Common myeloid progenitor, CD34-positive (primary cell): ENCODE data around the gene ALG5.

Source experiments
- CTCF ChIA-PET: fragments of 350-600 bp; sonication (Branson Sonifier 250); formaldehyde crosslinking; loops from one replicate; lab custom pipeline; 2021; ENCODE audit warnings: antibody characterized with exemption; lab: Charles Lee
- POLR2A ChIA-PET: fragments of 350-600 bp; sonication (Branson Sonifier 250); formaldehyde crosslinking; loops from one replicate; lab custom pipeline; 2021; ENCODE audit warnings: antibody characterized with exemption; lab: Charles Lee
- DNase-seq, 3 donors: peaks; one replicate each; pipeline versions ENCODE4 v3.0.0 to v3.0.0-alpha.2; 2013
- H3K27ac ChIP-seq, 2 experiments: 1 replicate in 1 of 2; 2 replicates in 1 of 2; pipeline ENCODE4 v1.7.0; 2013; ENCODE audit warnings: inconsistent platforms in 2 of 2, low read length in 2 of 2, mild to moderate bottlenecking in 2 of 2, low read depth in 1 of 2, moderate library complexity in 1 of 2; ENCODE audit not compliant: severe bottlenecking in 2 of 2, insufficient read depth in 1 of 2, poor library complexity in 1 of 2
- H3K27me3 ChIP-seq, 5 experiments: replicated peaks in 2 of 5; 1 replicate in 3 of 5; 2 replicates in 2 of 5; pipeline versions ENCODE4 v1.6.1 to v1.7.0; 2013; ENCODE audit warnings: low read length in 4 of 5, mild to moderate bottlenecking in 2 of 5, moderate library complexity in 2 of 5, inconsistent platforms in 1 of 5; ENCODE audit not compliant: insufficient read depth in 5 of 5, control insufficient read depth in 4 of 5
- H3K36me3 ChIP-seq, 4 experiments: 1 replicate in 2 of 4; 2 replicates in 2 of 4; pipeline versions ENCODE4 v1.6.1 to v1.7.0; 2013; ENCODE audit warnings: low read length in 3 of 4, control low read depth in 1 of 4, mild to moderate bottlenecking in 1 of 4; ENCODE audit not compliant: control insufficient read depth in 4 of 4, insufficient read depth in 4 of 4
- H3K4me1 ChIP-seq, 4 experiments: 1 replicate in 3 of 4; 2 replicates in 1 of 4; pipeline versions ENCODE4 v1.6.1 to v1.7.1; 2013; ENCODE audit warnings: low read length in 3 of 4, mild to moderate bottlenecking in 3 of 4, control low read depth in 1 of 4, inconsistent platforms in 1 of 4, moderate library complexity in 1 of 4; ENCODE audit not compliant: control insufficient read depth in 4 of 4, insufficient read depth in 4 of 4; ENCODE audit errors: control extremely low read depth in 1 of 4
- H3K4me3 ChIP-seq, 7 experiments: 1 replicate in 4 of 7; 2 replicates in 3 of 7; pipeline versions ENCODE4 v1.5.1 to v1.7.0; 2013; ENCODE audit warnings: mild to moderate bottlenecking in 7 of 7, low read length in 6 of 7, moderate library complexity in 6 of 7, inconsistent platforms in 2 of 7, low read depth in 2 of 7, control low read depth in 1 of 7; ENCODE audit not compliant: insufficient read depth in 4 of 7, control insufficient read depth in 1 of 7; ENCODE audit errors: extremely low read depth in 1 of 7
- H3K9me3 ChIP-seq, 5 experiments: 1 replicate in 4 of 5; 2 replicates in 1 of 5; pipeline versions ENCODE4 v1.6.1 to v1.7.1; 2013; ENCODE audit warnings: low read length in 4 of 5, mild to moderate bottlenecking in 2 of 5, inconsistent platforms in 1 of 5, low read depth in 1 of 5, moderate library complexity in 1 of 5; ENCODE audit not compliant: control insufficient read depth in 4 of 5, insufficient read depth in 2 of 5; ENCODE audit errors: control extremely low read depth in 1 of 5
- WGBS: methylation state at CpG from one replicate; pipeline ENCODE4 v1.1.5; 2013; ENCODE audit not compliant: insufficient coverage; 5-methylcytosine and 5-hydroxymethylcytosine counted together

ALG5 gene

DNA sequence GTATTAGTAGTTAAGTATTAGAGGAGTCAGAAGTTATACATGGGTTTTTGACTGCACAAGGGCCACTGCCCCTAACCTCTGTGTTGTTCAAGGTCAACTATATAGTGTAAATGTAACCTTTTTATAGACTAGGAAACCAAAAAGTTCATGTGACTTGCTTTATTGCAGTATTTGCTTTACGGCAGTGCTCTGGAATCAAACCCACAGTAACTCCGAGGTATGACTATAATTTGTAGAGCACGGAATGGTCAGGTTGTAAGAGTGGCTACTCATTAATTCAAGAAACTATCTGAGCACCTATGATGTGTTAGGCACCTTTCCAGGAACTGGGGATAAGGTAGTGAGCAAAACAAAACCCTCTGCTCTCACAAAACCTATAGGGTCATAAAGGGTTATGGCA lies 38.1 kb upstream of the ALG5 start:
- peaks cover 0 to 16% (median 1%) of the 10 kb centered on the region in 5 experiments for H3K9me3 ChIP-seq
- no peaks in the 10 kb centered on the region for H3K4me1 ChIP-seq
- ChIA-PET CTCF (interaction anchor here (1.0 to 1.1 kb wide), 2 partner anchors 21 to 26 kb away, joined by 3 to 4 read pairs; no protein-coding TSS in a partner anchor), POLR2A (no interaction called here)
- 100% methylated on average over 1 of the region's 3 CpGs for WGBS
- no peak overlapping the region for H3K27ac ChIP-seq
- H3K36me3 ChIP-seq, result peaks cover 40 to 92% (median 54%) of the 10 kb centered on the region in 4 experiments
- H3K27me3 ChIP-seq, result no peaks in the 10 kb centered on the region
- no peak overlapping the region for H3K4me3 ChIP-seq
- no peak for DNase-seq

- WGBS, result no CpG with 5 or more reads among the region's 4 CpGs
- no peaks in the 10 kb centered on the region for H3K27me3 ChIP-seq
- peaks cover 0 to 4% (median 0%) of the 10 kb centered on the region in 5 experiments for H3K9me3 ChIP-seq
- CTCF ChIA-PET, result interaction anchor here (0.7 to 1.4 kb wide), 3 partner anchors 10 to 38 kb away, joined by 3 to 4 read pairs (median 3); no protein-coding TSS in a partner anchor
- H3K4me1 ChIP-seq, result no peaks in the 10 kb centered on the region
- no peak overlapping the region for H3K27ac ChIP-seq
- H3K4me3 ChIP-seq, result no peak overlapping the region
- POLR2A ChIA-PET, result no interaction called here
- peaks cover 23 to 81% (median 52%) of the 10 kb centered on the region in 4 experiments for H3K36me3 ChIP-seq
- no peak for DNase-seq
Measured at GRCh38 chr13:37029617-37030016, 30.5 kb upstream of the ALG5 start.

DNA sequence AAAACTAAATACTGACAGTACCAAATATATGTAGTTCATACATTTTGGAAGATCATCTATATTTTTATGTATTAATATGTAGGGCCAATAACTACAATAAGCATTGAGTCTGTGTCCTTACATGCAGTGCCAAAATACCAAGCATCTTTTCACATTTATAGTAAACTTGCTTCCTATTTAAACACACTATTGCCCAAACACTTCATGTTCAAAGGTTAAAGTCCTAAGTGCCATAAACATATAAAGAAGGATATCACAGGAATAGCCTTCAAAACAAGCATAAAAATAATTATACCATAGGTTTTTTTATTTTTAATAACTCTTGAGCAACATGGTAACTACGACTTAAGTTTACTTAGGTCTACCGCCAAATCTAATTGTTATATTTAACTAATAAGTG lies 28.5 kb upstream of the ALG5 start:
- Histone ChIP-seq H3K4me1 (no peaks in the 10 kb centered on the region), H3K9me3 (no peaks in the 10 kb centered on the region), H3K36me3 (peaks cover 18 to 84% (median 52%) of the 10 kb centered on the region in 4 experiments), H3K27ac (no peak overlapping the region), H3K4me3 (no peak overlapping the region), H3K27me3 (no peaks in the 10 kb centered on the region)
- no CpG with 5 or more reads among the region's 2 CpGs for WGBS
- ChIA-PET POLR2A (no interaction called here), CTCF (interaction anchor here (1.6 kb wide), 1 partner anchor 19 kb away, joined by 5 read pairs; no protein-coding TSS in a partner anchor)
- DNase-seq, result no peak

GRCh38 chr13:37026771-37027170 lies 27.6 kb upstream of the ALG5 start:
- Histone ChIP-seq H3K36me3 (peaks cover 13 to 84% (median 49%) of the 10 kb centered on the region in 4 experiments), H3K4me1 (no peaks in the 10 kb centered on the region), H3K9me3 (no peaks in the 10 kb centered on the region), H3K27ac (no peak overlapping the region), H3K4me3 (no peak overlapping the region), H3K27me3 (no peaks in the 10 kb centered on the region)
- ChIA-PET POLR2A (no interaction called here), CTCF (interaction anchor here (1.6 kb wide), 1 partner anchor 20 kb away, joined by 5 read pairs; no protein-coding TSS in a partner anchor)
- no CpG with 5 or more reads among the region's 1 CpG for WGBS
- no peak for DNase-seq

GRCh38 chr13:37023871-37024270 lies 24.7 kb upstream of the ALG5 start:
- DNase-seq, result no peak
- 100% methylated on average over 1 of the region's 1 CpG for WGBS
- Histone ChIP-seq H3K36me3 (peaks cover 11 to 85% (median 50%) of the 10 kb centered on the region in 4 experiments), H3K9me3 (no peaks in the 10 kb centered on the region), H3K27me3 (no peaks in the 10 kb centered on the region), H3K27ac (peak overlapping the region in 1 of 2 experiments; percentile 6), H3K4me1 (no peaks in the 10 kb centered on the region), H3K4me3 (no peak overlapping the region)
- ChIA-PET CTCF (interaction anchor here (1.1 to 1.6 kb wide), 5 partner anchors 10 to 44 kb away, joined by 3 to 6 read pairs (median 4); partner anchors contain the start of gene EXOSC8), POLR2A (no interaction called here)

DNA sequence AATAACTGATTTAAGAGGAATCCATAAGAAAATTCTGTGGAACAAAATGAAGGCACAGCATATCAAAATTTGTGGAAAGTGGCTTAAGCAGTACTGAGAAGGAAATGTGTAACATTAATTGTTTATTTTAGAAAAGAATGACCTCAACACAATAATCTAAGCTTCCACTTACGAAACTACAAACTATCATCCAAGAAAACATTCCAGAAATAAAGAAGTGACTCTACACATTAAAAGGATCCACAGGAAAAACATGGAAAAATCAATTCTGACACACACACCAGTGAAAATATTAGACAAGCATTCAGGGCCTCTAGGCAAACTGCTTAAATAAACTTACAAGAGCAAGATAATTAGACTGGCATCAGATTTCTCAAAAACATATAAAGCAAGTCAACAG lies 15.5 kb upstream of the ALG5 start:
- WGBS, result 100% methylated on average over 1 of the region's 1 CpG
- POLR2A ChIA-PET, result no interaction called here
- peaks cover 25 to 68% (median 42%) of the 10 kb centered on the region in 4 experiments for H3K36me3 ChIP-seq
- H3K4me3 ChIP-seq, result no peak overlapping the region
- no peaks in the 10 kb centered on the region for H3K9me3 ChIP-seq
- no peak overlapping the region for H3K27ac ChIP-seq
- DNase-seq, result no peak
- CTCF ChIA-PET, result no interaction called here
- no peaks in the 10 kb centered on the region for H3K4me1 ChIP-seq
- H3K27me3 ChIP-seq, result no peaks in the 10 kb centered on the region

DNA sequence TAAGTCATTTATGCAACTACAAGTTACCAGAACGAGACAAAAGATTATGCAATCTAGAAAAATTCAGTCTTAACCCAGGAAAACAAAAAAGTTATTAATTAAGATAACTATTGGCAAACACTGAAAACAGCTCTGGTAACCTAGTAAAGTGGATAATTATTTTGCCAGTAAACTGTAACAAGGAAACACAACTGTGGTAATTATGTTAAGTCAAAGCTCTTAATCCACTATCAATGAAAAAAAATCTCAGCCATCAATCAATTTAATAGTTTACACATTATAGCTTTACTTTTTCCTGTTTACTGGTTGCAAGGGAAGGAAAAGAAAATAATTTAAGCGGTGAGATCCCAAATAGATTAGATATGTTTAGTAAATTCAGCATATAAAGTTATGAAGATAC lies 12.6 kb upstream of the ALG5 start:
- CTCF ChIA-PET, result interaction anchor here (0.7 to 2.1 kb wide), 5 partner anchors 8 to 36 kb away, joined by 3 to 11 read pairs (median 3); partner anchors contain the start of gene ALG5
- Histone ChIP-seq H3K4me1 (no peaks in the 10 kb centered on the region), H3K27ac (no peak overlapping the region), H3K4me3 (no peak overlapping the region), H3K27me3 (no peaks in the 10 kb centered on the region), H3K36me3 (peaks cover 22 to 77% (median 47%) of the 10 kb centered on the region in 4 experiments), H3K9me3 (no peaks in the 10 kb centered on the region)
- POLR2A ChIA-PET, result no interaction called here
- no peak for DNase-seq
- WGBS, result no CpG with 5 or more reads among the region's 2 CpGs
